ENCODE measurements around the gene TCF12. TPM values are rescaled to one million over a fixed set of nuclear protein-coding genes. Genes with fewer than 3 reads are reported as not detected.

Gene TCF12
- total RNA-seq, 1 experiment from 2014 or later = 76.7 TPM

GRCh38 chr15:57323299-57323805 lies 404.9 kb downstream of the TCF12 start:
- Histone ChIP-seq H3K4me2 (ENCODE audit: insufficient read depth, insufficient read length, low read length) (no peak overlapping the region), H3K18ac (ENCODE audit: insufficient read length, low read depth, low read length) (no peak overlapping the region), H2BK120ac (ENCODE audit: low read depth, low read length, poor library complexity, severe bottlenecking) (no peak overlapping the region), H2AFZ (ENCODE audit: low read length) (no peak overlapping the region), H2BK5ac (ENCODE audit: insufficient read length, low read length) (no peak overlapping the region), H4K5ac (ENCODE audit: insufficient read length, low read depth, low read length) (no peak overlapping the region), H4K8ac (replicated peaks; ENCODE audit: insufficient read length, low read depth, low read length) (no peak overlapping the region), H3K27ac (ENCODE audit: insufficient read length, low read depth, low read length) (no peak overlapping the region), H3K9ac (ENCODE audit: extremely low read depth, insufficient read length, low read length) (no peak overlapping the region), H3T11ph (ENCODE audit: low read length) (no peak overlapping the region), H3K27me3 (ENCODE audit: insufficient read depth, low read length) (no peaks in the 10 kb centered on the region), H3K23ac (ENCODE audit: insufficient read length, low read depth, low read length) (no peak overlapping the region), H2BK12ac (ENCODE audit: insufficient read length, low read depth, low read length) (no peak overlapping the region), H4K91ac (ENCODE audit: insufficient read length, low read depth, low read length) (no peak overlapping the region), H3K9me3 (ENCODE audit: control insufficient read depth, low read depth, low read length) (no peaks in the 10 kb centered on the region), H3K79me2 (ENCODE audit: insufficient read depth, low read length) (no peaks in the 10 kb centered on the region), H2BK15ac (ENCODE audit: low read depth, low read length) (no peak overlapping the region), H3K56ac (ENCODE audit: insufficient read length, low read depth, low read length) (no peak overlapping the region), H3K14ac (ENCODE audit: insufficient read depth, low read length) (no peak overlapping the region), H2BK20ac (ENCODE audit: low read depth, low read length, poor library complexity, severe bottlenecking) (no peak overlapping the region), H3K4me1 (ENCODE audit: insufficient read depth, low read length) (peaks cover 3% of the 10 kb centered on the region; the same call in 1 of the 2 replicates), H3K79me1 (ENCODE audit: insufficient read depth, low read depth, low read length, poor library complexity, severe bottlenecking) (no peaks in the 10 kb centered on the region), H3K4ac (ENCODE audit: low read depth, low read length) (no peak overlapping the region), H3K23me2 (ENCODE audit: insufficient read length, low read depth, low read length, poor library complexity, severe bottlenecking) (no peaks in the 10 kb centered on the region), H4K20me1 (ENCODE audit: control insufficient read depth, insufficient read depth, insufficient read length) (no peaks in the 10 kb centered on the region), H2AK5ac (ENCODE audit: insufficient read length, low read length) (no peak overlapping the region)
- no peak overlapping the region for H3K4me3 Mint-ChIP-seq
- no peaks in the 10 kb centered on the region for H3K36me3 Mint-ChIP-seq (ENCODE audit: insufficient read depth in 1 of 3, low read depth in 3 of 3)
- no peaks in the 10 kb centered on the region; a peak in 1 of 5 replicates for H3K9me3 Mint-ChIP-seq
- no peaks in the 10 kb centered on the region for H3K27me3 Mint-ChIP-seq (ENCODE audit: low read depth)
- peaks cover 29 to 62% of the 10 kb centered on the region in 2 experiments for H3K4me1 Mint-ChIP-seq
- H3K27ac Mint-ChIP-seq = peak overlapping the region in 1 of 3 experiments; percentile 15; a peak in 1 of 7 replicates
- WGBS (ENCODE audit: extremely low coverage, insufficient read length, low lambda C conversion rate) = no CpG with 5 or more reads among the region's 12 CpGs
- no peak for TF ChIP-seq CTCF (conservative IDR thresholded peaks at IDR 0.05)
- no peak for DNase-seq

Data from H9 (cell line).